ENCODE measurements around the gene ABLIM3. TPM values are rescaled to one million over a fixed set of nuclear protein-coding genes. Genes with fewer than 3 reads are reported as not detected.

Gene ABLIM3
- total and polyA plus RNA-seq, 8 donors: 1.3 to 8.1 (median 2.5) TPM

DNA sequence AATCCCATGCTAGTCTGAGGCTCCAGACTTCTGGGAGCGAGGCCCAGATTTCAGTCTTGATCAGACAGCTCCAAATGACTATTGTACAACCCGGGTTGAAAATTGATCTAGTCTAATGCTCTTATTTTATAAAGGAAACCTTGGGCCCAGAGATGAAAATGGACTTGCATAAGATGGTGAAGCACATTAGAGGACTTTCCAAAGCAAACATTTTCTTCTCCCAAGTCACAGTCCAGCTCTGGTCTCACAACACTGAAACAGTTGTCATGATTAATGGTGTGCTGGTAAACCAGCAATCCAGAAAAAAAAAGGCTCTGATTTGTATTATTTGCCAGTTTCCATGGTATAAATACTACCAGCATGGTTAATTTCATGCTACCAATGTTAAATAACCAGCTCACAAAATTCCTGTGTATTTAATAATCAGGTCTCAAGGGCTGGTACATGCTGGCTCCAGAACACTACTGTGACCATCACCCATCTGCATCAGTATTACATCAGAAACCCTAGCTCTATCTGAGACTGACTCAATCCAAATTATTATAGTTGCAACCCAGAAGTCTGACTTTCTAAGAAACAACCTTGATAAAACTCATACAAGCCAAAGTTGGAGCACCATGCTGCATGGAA, 32.5 kb upstream of the ABLIM3 start:
- Histone ChIP-seq H3K4me1 (peaks cover 0 to 1% (median 0%) of the 10 kb centered on the region in 3 donors), H3K27me3 (no peaks in the 10 kb centered on the region), H3K36me3 (no peaks in the 10 kb centered on the region), H3K9me3 (no peaks in the 10 kb centered on the region), H3K4me3 (no peak overlapping the region), H3K27ac (no peak overlapping the region)
- FAIRE-seq (no peak), DNase-seq (no peak), ATAC-seq (no peak)
- TF ChIP-seq, protein P1, sequence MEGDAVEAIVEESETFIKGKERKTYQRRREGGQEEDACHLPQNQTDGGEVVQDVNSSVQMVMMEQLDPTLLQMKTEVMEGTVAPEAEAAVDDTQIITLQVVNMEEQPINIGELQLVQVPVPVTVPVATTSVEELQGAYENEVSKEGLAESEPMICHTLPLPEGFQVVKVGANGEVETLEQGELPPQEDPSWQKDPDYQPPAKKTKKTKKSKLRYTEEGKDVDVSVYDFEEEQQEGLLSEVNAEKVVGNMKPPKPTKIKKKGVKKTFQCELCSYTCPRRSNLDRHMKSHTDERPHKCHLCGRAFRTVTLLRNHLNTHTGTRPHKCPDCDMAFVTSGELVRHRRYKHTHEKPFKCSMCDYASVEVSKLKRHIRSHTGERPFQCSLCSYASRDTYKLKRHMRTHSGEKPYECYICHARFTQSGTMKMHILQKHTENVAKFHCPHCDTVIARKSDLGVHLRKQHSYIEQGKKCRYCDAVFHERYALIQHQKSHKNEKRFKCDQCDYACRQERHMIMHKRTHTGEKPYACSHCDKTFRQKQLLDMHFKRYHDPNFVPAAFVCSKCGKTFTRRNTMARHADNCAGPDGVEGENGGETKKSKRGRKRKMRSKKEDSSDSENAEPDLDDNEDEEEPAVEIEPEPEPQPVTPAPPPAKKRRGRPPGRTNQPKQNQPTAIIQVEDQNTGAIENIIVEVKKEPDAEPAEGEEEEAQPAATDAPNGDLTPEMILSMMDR (IDR thresholded peaks at IDR 0.05): no peak
- intact Hi-C loops (cut with DNase I): no loop called here
- WGBS, 2 donors: 69 to 76% methylated on average over 2 of the region's 2 CpGs

GRCh38 chr5:149110406-149110805, 30.9 kb upstream of the ABLIM3 start:
- 83 to 89% methylated on average over 4 of the region's 4 CpGs for WGBS, 2 donors
- FAIRE-seq: no peak
- intact Hi-C loops (cut with DNase I): loop anchor here in 2 of 3 donors (10.0 kb wide), 1 partner anchor 376 kb away; no protein-coding TSS in a partner anchor

DNA sequence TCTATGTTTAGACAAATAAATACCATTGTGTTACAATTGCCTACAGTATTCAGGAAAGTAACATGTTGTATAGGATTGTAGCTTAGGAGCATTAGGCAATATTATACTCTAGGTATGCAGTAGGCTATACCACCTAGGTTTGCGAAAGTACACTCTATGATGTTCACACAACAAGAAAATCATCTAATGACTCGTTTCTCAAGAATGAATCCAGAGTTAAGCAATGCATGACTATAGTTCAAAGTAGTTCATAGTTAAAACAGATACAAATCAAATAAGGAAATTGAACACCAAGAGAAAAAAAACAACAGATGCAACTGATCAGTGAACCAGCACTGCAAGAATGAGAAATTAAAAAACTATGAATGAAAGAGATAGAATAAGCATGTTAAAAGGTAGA, 27.6 kb upstream of the ABLIM3 start:
- Histone ChIP-seq H3K4me1 (peaks cover 0 to 9% (median 0%) of the 10 kb centered on the region in 3 donors), H3K27ac (no peak overlapping the region), H3K27me3 (no peaks in the 10 kb centered on the region), H3K9me3 (no peaks in the 10 kb centered on the region), H3K36me3 (no peaks in the 10 kb centered on the region), H3K4me3 (no peak overlapping the region)
- TF ChIP-seq, protein P1 (IDR thresholded peaks at IDR 0.05): no peak
- WGBS, 2 donors: 63 to 70% methylated on average over 2 of the region's 2 CpGs
- DNase-seq: no peak
- intact Hi-C loops (cut with DNase I): loop anchor here in 2 of 3 donors (10.0 kb wide), 1 partner anchor 379 kb away; no protein-coding TSS in a partner anchor
- ATAC-seq: peak in 1 of 4 donors; percentile 36
- no peak for FAIRE-seq

More at GRCh38 chr5:149110406-149110805, 30.9 kb upstream of the ABLIM3 start:
- H3K36me3 ChIP-seq: no peaks in the 10 kb centered on the region
- ATAC-seq (no peak), DNase-seq (no peak)
- H3K27me3 ChIP-seq: no peaks in the 10 kb centered on the region
- TF ChIP-seq, protein P1 (IDR thresholded peaks at IDR 0.05): no peak
- no peaks in the 10 kb centered on the region for H3K9me3 ChIP-seq
- H3K4me3 ChIP-seq: no peak overlapping the region
- H3K27ac ChIP-seq: no peak overlapping the region
- H3K4me1 ChIP-seq: peaks cover 0 to 9% (median 0%) of the 10 kb centered on the region in 3 donors

GRCh38 chr5:149114403-149115312, 26.6 kb upstream of the ABLIM3 start:
- Histone ChIP-seq H3K27me3 (no peaks in the 10 kb centered on the region), H3K27ac (peak overlapping the region in 2 of 4 donors; percentile 8 to 37), H3K4me1 (peaks cover 0 to 9% (median 0%) of the 10 kb centered on the region in 3 donors), H3K36me3 (no peaks in the 10 kb centered on the region), H3K9me3 (no peaks in the 10 kb centered on the region), H3K4me3 (no peak overlapping the region)
- intact Hi-C loops (cut with DNase I): loop anchor here in 2 of 3 donors (10.0 kb wide), 1 partner anchor 380 kb away; no protein-coding TSS in a partner anchor
- FAIRE-seq (no peak), DNase-seq (peak in 4 of 6 donors; percentile 41 to 75 (median 62)), ATAC-seq (peak; percentile 98 to 100 (median 100))
- 20 to 25% methylated on average over 7 of the region's 7 CpGs for WGBS, 2 donors
- TF ChIP-seq, protein P1 (IDR thresholded peaks at IDR 0.05): peak; percentile 35 to 68 (median 49)
